ENCODE measurements around the gene CA10.

DNA sequence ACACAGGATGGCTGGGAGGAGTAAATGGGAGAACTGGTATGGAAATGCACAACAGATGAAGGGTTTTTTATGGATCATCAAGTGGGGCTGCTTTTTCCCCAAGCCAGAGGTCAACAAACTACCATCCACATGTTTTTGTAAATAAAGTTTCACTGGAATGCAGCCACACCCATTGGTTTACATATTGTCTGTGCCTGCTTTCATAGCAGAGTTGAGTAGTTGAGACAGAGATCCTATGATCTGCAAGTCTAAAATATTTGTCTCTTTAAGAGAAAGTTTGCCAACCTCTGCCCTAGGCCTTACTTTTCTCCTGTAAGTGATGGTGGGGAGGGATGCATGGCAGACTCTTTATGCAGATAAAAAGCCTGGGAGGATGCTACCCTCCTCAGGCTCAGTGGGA lies 341.4 kb downstream of the CA10 start:
- TF ChIP-seq CTCF (optimal IDR thresholded peaks at IDR 0.05 in 1 of 3, IDR thresholded peaks at IDR 0.05 in 1 of 3, conservative IDR thresholded peaks at IDR 0.05 in 1 of 3; ENCODE audit: extremely low read depth in 1 of 3, insufficient read depth in 2 of 3, low read length in 3 of 3): no peak
- TF ChIP-seq EZH2 (IDR thresholded peaks at IDR 0.05; ENCODE audit: low read length): no peak

Data from keratinocyte (primary cell).